GM19395 (cell line): Measurements from ENCODE around the gene PRKCB.

Experiments
- ATAC-seq: cut with Tn5 transposase; IDR thresholded peaks from one replicate; pipeline ENCODE4 v1.9.1; 2021; ENCODE audit warnings: mild to moderate bottlenecking, moderate library complexity; ENCODE audit not compliant: unreplicated experiment

Gene PRKCB

DNA sequence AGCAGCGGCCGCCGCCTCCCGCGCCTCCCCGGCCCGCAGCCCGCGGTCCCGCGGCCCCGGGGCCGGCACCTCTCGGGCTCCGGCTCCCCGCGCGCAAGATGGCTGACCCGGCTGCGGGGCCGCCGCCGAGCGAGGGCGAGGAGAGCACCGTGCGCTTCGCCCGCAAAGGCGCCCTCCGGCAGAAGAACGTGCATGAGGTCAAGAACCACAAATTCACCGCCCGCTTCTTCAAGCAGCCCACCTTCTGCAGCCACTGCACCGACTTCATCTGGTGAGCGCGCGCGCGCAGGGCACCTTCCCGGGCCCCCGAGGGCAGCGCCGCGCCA, 258 bp downstream of the PRKCB start:
- peak; percentile 14 for ATAC-seq

DNA sequence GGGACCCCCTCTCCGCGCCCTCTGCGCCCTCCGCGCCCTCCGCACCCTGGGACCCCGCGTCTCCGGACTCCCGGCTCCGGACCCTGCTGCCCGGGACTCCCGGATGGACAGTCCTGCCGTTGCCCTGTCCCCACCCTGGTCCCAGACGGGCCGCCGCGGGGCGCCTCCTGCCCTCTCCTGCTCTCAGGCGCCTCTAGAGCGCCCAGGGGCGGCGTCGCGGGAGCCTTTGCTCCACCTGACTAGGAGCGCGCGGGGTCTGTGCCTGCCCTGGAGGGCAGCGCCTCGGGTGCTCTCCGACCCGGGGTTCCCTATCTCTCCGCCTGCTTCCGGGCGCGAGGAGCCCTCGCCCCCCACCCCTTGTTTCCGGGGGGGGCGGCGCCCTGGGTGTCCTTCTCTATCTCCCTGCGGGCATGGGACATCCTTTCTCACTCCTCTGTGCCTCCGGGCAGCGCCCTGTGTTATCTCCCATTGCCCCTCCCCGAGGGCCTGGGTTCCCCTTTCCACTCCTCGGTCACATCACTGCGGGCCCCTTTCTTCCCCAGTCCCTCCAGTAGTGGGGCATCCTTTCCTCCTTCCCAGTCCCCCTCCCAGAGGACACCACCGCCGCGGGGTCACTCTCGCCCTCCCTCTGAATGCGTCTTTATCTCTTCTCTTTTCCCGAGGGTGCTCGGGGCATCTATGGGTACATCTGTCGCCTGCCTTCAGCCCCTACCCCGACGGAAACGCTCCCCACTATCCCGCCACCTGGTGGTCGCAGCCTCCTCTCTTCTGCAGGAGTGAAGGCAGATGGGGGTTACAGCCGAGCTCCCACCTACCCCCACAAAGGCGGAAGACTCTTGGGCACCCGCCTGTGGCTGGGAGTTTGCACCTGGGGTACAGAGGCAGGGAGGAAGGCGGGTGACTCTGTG, 875 bp downstream of the PRKCB start:
- ATAC-seq, result peak; percentile 29

DNA sequence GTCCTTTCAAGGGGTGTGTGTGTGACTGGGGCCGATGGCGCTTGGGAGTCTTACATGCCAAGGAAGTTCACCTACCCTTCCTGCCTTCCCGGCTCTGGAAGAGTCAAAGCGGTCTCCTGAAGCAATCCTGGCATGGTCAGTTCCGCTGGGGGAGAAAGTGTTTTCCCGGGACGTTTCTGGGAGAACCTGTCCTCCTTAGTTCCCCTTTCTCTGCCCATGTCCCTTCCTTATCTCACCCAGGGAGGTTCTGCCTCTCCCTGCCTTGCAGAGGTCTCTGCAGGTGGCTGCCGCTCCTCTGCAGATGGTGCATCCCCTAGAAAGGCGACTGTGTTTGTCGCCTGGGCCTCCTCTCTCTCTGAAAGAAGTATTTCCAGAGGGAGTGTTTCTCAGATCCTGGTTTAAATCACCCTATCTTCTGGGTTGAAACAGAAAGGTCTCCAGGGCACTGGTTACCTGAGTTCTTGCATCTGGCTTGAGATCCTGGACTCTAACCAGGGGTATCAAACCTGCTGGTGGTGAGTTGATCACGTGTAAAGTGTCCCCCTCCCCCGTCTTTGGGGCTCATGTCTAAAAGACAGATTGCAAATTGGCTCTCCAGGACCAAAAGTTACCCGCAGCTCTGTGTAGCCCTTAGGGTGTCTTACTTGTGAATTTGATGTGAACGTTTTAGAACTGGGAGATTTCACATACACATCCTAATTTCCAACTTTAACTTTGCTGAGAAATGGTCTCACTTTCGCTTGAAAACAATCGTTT, 1.9 kb downstream of the PRKCB start:
- ATAC-seq, result no peak

DNA sequence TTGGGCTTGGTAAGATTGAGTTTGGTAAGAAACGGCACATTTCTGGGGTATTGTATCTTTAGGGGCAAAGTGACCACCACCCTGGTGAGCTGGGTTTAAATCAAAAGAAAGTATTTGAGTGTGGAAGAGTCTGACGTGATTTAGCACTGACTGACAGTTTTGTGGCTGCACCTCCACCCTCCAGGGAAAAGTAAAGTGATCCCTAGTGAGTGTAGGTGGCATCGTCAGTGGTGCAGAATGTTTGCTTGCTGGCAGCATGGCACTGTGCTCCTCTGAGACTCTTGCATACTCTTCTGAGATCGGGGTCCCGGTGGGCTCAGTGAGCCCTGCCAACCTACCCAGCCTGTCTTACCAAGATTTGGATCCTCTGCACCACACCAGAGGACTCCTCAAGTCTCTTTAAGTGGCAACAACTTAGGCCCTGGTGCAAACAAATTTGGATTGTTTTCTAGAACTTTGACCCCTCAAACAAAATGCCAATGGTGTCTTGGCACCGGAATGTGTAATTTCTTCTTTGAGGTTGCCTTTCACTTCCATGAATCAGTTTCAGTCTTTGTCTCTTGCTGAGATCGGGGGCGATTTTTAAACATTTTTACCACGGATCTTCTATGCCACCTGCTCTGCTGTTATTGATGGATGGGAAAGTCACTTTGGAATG, 2.8 kb downstream of the PRKCB start:
- ATAC-seq, result no peak

DNA sequence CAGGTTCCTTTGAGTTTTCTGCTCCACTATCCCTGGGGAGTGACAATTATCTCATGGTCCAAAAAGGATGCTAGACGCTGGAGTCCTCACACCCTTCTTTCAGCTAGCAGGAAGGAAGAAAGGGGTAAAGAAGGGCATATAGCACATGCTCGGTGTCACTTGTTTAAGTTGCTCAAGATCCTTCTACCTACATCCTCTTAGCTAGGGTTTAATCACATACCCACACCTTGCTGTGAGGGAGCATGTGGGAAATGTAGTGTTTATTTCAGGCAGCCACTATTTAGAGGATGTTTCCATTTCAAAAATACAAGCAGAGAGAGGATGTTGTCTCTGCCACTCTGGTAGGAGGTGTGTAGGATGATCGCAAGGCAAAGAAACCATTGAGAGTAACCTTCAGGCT, 4.5 kb downstream of the PRKCB start:
- no peak for ATAC-seq

DNA sequence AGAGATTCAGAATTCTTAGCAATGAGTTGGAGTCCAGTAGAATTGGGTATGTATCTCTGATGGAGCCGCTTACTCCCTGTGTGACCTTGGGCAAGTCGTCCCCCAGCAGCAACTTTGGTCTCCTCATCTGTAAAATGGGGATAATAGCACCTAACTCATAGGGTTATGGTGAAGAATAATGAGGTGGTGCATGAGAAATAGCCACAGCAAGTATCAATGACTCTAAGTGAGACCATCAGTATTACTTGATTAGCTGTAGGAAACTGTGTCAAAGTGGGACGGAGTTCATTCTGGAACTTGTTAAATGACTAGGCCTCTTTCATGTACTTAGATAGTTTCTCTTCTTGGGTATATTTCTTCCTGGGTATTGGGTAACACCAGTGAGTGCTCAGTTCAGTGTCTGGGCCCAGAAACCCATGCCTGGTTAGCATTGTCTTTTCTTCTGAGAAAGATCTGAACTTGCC, 6.4 kb downstream of the PRKCB start:
- peak; percentile 81 for ATAC-seq

DNA sequence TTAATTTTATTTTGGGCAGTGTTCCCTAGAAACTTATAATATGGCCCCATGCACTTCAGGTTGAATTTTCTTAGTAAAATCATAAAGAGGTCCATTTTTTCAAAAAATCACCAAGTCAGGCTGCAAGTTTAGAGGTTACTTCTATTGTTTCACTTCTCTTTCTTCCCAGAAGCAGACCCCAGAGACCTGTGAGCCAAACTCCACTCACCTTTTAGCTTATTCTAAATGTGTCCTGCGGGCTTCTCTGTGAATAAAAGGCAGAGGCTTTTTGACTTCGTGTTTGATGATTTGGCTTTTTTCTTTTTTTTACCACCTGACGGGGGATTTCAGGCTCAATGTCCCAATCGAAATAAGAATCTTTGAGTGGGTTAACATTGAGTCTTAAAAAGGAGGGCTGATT, 7.4 kb downstream of the PRKCB start:
- ATAC-seq, result no peak

DNA sequence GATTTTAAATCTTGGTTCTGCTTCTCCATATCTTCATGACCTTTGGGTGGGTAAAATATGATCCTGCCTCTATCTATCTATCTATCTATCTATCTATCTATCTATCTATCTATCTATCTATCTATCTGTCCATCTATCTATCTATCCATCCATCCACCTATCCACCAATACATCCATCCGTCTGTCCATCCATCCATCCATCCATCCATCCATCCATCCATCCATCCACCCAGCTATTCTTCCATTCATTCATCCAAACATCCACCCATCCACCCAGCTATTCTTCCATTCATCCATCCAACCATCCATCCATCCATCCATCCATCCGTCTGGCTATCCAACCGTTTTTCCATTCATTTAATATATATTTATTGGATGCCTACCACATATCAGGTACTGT, 11.5 kb downstream of the PRKCB start:
- ATAC-seq, result no peak

DNA sequence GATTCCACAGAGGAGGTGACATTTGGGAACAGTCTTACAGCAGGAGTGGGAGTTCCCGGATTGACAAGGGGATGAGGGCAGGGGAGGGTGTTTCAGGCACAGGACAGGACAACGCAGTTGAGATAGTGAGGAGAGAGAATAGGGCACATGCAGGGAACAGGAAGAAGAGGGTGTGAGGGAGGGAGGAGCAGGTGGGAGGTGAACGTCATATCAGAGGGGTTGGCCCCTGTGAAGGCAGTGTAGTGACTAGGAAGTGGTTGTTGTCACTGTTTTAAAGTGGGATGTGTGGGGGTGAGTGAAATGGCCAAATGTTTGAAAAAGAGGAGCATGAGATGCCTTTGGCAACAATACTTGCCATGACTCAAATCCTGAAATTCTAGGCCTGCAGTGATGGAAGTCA, 12.2 kb downstream of the PRKCB start:
- ATAC-seq, result no peak

DNA sequence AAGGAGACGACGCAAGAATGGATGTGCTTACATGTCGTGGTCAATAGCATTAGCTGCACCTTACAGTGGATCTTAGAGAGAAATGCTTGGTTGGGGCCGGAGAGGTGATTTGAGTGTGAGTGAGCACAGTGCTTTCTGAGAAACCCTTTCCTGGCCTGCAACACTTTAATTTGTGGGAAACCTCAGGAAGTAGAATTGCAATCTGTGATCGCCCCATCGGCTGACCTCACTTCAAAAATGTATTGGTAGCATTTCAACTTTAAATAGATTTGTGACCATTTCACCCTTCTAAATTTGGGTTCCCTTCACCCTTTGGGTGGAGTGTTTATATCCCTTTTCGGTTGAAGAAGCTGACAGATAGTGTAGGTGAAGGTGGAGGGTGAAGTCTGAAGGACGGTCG, 13.2 kb downstream of the PRKCB start:
- ATAC-seq, result no peak

DNA sequence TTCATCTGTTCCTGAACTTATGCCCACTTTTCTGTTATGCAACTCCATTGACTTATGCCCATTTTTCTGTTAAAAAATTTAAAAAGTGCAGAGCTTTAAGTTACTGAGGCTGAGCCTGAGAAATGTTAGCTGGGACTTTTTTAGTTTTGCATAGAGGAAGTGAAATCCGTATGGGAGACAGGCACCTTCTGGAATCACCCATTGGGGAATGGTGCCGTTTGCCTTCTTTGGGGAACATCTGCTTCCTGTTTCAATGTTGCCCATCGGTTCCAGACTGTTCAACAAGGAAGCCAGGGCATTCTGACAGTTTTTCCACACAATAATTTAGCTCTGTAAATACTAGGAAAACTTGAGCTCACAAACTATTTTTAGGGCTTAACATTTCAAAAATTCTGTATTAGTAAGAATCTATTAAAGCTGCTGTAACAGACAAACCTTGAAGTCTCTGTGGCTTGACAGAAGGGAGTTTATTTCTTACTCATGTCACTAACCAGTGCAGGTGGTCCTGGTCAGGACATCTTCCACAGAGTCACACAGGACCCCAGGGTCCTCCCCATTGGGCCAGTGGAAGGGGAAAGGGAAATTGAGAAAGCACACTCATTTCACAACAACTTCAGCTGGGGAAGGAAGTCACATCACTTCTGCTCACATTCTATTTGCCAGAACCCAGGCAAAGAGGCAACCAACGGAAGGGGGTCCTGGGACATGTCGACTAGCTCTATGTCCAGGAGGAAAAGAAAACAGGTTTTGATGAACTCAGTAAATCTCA, 17.2 kb downstream of the PRKCB start:
- ATAC-seq, result no peak

DNA sequence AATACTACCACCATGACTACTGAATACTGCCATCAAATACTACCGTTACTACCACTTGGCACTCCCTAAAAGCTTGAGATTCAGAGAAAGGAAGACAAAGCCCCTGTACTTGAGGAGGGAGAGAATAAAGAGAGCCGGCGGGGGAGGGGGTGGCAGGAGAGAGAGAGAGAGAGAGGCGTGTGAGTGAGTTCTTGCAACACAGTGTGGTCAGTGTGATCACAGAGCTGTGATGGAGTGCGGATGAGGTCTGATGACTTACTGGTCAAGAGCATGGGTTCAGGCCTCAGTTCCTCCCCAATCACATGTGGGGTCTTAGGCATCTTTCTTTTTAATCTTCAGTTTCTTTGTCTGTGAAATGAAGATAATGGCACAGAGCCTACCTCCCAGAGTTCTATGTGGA, 19.2 kb downstream of the PRKCB start:
- no peak for ATAC-seq

DNA sequence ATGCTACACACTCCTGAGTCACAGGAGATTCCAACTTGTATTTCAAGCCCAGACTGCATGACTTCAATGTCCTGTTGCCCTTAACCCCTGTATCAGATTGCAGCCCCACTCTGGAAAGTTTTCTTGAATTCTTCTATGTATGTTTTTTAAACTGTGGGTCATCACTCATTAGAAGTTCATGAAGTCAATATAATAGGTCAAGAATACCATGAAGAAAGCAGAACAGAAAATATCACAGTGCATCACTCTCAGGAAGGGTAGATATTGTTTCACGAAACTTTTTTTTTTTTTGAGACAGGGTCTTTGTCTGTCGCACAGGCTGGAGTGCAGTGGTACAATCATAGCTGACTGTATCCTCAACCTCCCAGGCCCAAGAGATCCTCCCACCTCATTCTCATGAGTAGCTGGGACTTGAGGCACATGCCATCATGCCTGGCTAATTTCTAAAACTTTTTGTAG, 20.5 kb downstream of the PRKCB start:
- ATAC-seq, result no peak

DNA sequence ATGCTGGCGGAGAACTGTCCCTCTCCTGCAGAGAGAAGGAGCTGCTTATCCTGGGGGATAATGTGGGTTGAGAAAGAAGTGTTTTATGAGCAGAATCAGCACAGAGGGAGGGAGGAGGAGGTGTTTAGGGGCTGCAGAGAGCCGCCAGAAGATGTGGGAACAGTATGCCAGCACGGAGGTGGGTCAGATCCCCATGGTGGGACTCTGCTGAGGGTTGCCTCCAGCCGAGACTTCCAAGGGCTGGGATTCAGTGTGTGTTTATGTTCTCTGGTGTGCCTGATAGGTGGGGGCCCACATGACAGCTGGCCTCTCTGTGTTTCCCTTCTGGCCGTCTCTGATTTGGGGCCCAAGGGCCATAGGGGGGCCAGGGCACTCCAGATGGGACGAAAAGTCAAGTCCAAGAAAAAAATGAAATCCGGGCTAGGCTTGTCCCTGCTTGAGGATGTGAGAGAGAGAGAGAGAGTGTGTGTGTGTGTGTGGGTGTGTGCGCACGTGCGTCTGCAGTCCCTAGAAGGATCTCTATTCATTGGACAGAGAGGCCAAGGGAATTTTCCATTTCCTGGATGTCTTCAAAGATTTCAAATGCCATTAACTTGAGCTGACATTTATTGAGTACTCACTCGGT, 21.6 kb downstream of the PRKCB start:
- no peak for ATAC-seq

DNA sequence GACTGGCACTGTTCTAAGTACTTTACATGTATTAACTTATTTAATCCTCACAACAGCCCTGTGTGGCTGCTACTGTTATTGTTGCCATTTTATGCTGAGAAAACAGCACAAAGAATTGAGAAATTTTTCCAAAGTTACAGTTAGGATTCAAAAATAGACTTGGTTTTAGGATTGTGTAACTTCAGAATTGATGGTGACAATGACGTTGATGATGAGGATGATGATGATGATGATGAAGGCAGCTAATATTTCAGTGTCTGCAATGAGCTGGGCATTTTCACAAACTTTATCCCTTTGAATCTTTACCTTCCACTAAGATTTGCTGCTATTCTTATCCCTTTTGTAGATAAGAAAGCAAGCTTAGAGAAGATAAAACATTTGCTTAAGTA, 22.1 kb downstream of the PRKCB start:
- ATAC-seq, result no peak

DNA sequence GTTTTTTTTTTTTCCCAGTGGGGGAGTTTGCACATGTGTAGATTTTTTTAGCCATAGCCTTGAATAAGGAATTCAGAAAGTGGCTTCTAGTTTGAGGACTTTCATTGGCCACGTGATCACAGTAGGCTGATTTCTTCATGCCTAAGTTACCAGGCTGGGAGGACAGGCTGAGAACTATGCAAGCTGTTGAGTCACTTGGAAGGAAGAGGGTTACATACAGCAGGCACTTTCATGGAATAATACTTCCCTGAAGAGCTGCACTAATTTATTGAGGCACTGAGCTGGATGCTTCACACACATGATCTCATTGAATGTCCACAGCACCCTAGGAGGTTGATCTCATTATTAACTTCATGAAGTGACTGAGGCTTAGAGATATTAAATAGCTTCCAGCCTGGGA, 22.8 kb downstream of the PRKCB start:
- no peak for ATAC-seq

DNA sequence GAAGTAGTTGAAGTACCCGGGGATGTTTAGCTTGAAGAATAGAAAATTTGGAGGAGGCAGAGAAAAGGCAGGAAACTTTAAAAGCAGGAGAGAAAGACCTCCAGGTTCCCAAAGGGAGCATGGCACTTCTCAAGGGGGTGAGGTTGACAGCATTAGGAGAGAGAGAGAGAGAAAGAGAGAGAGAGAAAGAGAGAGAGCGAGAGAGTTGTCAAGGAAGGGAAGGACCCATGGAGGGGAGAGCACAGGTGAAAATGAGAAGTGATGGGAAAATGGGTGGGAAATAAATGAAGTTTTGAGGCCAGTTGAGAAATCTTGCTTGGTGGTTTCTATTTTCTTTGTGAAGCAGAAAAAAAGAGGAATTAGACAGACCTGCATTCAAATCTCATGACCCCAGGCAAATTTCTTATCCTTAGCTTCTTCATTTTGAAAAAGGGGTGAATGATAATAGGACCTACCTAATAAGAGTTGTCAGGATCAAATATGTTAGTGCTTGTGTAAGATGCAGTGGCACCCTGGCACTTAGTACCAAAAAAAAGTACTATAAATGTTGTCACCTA, 24.0 kb downstream of the PRKCB start:
- no peak for ATAC-seq

DNA sequence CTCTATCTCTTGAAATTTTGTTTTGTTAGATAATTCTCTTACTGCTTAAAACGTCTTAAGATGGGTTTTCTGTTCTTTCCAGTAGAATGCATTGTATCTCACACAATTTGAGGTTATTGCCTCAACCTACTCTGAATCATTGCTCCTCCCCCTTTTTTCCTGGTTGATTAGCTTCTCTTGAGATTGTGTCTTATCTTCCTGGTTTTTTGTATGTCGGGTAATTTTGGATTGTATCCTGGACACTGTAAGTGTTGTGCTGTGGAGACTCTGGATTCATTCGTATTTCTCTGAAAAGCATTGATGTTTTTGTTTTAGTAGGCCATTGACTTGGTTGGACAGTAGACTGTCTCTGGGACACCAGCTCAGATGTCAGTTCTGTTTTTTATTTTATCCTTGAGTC, 26.1 kb downstream of the PRKCB start:
- ATAC-seq, result no peak

DNA sequence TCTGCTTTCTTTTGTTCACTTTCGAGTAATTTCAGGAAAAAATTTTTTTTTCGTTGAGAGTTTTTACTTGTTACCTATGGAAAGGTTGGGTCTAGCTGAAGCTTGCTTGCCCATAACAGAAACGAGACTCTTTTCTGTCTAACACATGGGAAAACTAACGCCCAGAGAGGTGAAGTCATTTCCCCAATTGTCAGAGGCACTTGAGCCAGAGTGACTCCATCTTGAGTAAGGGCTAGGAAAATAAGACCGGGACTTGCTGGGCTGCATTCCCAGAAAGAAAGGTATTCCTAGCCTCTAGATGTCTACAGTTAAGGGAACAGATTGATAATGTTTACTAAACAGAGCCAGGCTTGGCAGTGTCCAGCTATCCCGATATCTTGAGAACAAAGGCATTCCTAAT, 26.8 kb downstream of the PRKCB start:
- no peak for ATAC-seq
